ENCODE results near the gene TIAM2.

Gene TIAM2

DNA sequence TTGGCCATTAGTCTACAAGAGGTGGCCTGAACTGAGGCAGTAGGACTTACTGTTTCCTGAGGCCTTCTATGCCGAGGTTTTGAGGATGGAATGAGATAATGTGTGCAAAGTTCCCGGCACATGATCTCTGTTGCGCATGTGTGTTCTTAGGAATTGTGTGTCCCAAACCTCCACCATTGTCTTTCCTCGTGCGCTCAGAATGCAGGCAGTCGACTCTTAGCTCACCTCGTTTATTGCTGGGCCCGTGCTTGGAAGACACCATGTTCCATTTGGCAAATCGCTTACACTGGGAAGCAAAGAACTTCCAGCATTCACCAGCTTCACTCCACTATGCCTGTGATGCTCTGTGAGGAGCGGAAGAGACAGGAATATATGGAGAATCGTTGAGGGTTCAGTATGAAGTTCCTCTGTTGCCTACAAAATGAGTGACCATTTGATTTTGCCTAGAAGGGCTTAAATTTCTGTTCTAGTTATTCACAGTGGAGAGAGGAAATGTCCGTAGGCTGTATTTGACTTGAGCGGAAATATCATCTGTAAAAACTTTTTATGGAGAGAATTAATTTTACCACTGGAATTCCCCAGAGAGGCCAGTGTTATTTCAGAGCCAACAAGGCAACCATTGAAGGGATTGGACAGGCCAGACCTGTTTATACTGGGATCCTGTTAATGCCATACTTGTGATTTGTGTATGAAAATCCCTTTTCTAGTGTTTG, 193.0 kb downstream of the TIAM2 start:
- H2AFZ ChIP-seq (ENCODE audit: low read length), result no peak overlapping the region
- no peaks in the 10 kb centered on the region for H3K27me3 ChIP-seq (ENCODE audit: insufficient read depth, low read length)
- TF ChIP-seq EZH2 (IDR thresholded peaks at IDR 0.05; ENCODE audit: borderline replicate concordance, low read length) (no peak), CTCF (IDR thresholded peaks at IDR 0.05; ENCODE audit: low read length) (no peak)
- no peak overlapping the region for H3K9ac ChIP-seq (ENCODE audit: low read length)
- peaks cover 38% of the 10 kb centered on the region for H3K4me1 ChIP-seq (ENCODE audit: insufficient read depth, low read length, severe bottlenecking)
- no peak overlapping the region for H3K4me3 ChIP-seq (ENCODE audit: low read depth, low read length, poor library complexity, severe bottlenecking)
- H3K9me2 ChIP-seq (ENCODE audit: low read depth, low read length), result no peaks in the 10 kb centered on the region
- no peak overlapping the region for H3K27ac ChIP-seq (ENCODE audit: low read depth, low read length, poor library complexity, severe bottlenecking)
- no peaks in the 10 kb centered on the region for H3K9me3 ChIP-seq (ENCODE audit: low read length)
- no peaks in the 10 kb centered on the region for H3K36me3 ChIP-seq (ENCODE audit: insufficient read depth, low read length)
- H3K4me2 ChIP-seq (ENCODE audit: low read length), result no peak overlapping the region
- H3K79me2 ChIP-seq (ENCODE audit: insufficient read depth, low read length), result no peaks in the 10 kb centered on the region
- no peaks in the 10 kb centered on the region for H4K20me1 ChIP-seq (ENCODE audit: insufficient read depth, low read length)
- H3F3A ChIP-seq (ENCODE audit: insufficient read depth, low read length), result no peaks in the 10 kb centered on the region

DNA sequence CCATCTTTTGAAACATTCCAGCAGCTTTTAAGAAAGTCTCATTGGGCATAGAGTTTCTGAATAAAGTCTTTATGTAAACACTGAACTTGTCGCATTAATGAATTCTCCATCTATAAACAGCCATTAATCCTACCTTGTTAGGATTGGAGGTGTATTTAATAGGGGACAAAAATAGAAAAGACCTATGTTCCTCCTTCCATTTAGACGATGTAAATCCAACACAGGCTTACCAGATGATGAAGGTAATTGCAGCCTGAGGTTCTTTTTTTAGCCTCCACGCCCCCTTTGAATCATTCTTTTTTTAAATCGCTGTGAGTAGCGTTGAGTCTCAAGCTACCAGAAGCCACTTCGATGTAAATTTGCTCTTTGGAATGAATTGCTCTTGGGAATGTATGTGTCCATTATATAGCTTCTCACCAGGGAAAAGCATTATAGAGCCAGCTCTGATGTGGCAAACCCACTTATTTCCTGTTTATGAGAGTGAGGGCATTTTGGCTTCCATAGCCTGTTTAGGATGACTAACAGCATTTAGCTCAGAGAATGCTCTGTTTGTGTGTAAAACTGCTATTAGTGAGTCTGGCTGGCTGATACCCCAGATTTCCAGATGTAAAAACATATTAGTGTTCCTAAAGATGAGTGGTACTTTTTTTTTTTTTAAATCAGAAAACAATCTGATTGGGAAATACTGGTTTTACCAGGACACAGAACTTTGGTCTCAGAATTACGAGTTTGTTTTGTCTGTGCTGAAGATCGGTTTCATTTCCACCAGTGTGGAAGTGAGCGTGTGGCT, 193.8 kb downstream of the TIAM2 start:
- Histone ChIP-seq H3K9me2 (ENCODE audit: low read depth, low read length) (no peaks in the 10 kb centered on the region), H3K27ac (ENCODE audit: low read depth, low read length, poor library complexity, severe bottlenecking) (no peak overlapping the region), H3K4me1 (ENCODE audit: insufficient read depth, low read length, severe bottlenecking) (peaks cover 32% of the 10 kb centered on the region), H3F3A (ENCODE audit: insufficient read depth, low read length) (no peaks in the 10 kb centered on the region), H3K79me2 (ENCODE audit: insufficient read depth, low read length) (no peaks in the 10 kb centered on the region), H3K4me2 (ENCODE audit: low read length) (no peak overlapping the region), H3K9me3 (ENCODE audit: low read length) (no peaks in the 10 kb centered on the region), H4K20me1 (ENCODE audit: insufficient read depth, low read length) (no peaks in the 10 kb centered on the region), H3K4me3 (ENCODE audit: low read depth, low read length, poor library complexity, severe bottlenecking) (no peak overlapping the region), H3K9ac (ENCODE audit: low read length) (no peak overlapping the region), H3K27me3 (ENCODE audit: insufficient read depth, low read length) (no peaks in the 10 kb centered on the region), H3K36me3 (ENCODE audit: insufficient read depth, low read length) (no peaks in the 10 kb centered on the region), H2AFZ (ENCODE audit: low read length) (no peak overlapping the region)
- TF ChIP-seq EZH2 (IDR thresholded peaks at IDR 0.05; ENCODE audit: borderline replicate concordance, low read length) (no peak), CTCF (IDR thresholded peaks at IDR 0.05; ENCODE audit: low read length) (no peak)

DNA sequence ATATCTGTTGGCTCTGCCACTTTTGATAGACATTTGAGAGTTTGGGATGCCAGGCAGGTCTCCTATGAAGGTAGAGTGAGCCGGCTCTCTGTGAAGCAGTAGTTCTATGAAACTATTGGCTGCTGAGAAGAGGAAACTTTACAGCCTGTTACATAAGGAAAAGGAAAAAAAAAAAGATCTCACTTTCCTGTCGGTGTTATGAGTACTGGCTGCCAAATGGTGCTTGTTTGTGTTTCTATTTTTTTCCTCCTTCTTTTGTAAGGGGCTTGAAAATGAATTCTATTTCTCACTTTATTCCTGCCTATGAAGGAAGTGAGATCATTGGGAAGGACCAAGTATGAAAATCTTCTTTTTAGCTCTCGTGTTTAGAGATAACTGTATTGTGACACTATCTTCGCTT, 195.6 kb downstream of the TIAM2 start:
- H3K4me1 ChIP-seq (ENCODE audit: insufficient read depth, low read length, severe bottlenecking), result peaks cover 20% of the 10 kb centered on the region
- no peak overlapping the region for H3K27ac ChIP-seq (ENCODE audit: low read depth, low read length, poor library complexity, severe bottlenecking)
- no peaks in the 10 kb centered on the region for H3K27me3 ChIP-seq (ENCODE audit: insufficient read depth, low read length)
- H3K9me2 ChIP-seq (ENCODE audit: low read depth, low read length), result no peaks in the 10 kb centered on the region
- H4K20me1 ChIP-seq (ENCODE audit: insufficient read depth, low read length), result no peaks in the 10 kb centered on the region
- H3K36me3 ChIP-seq (ENCODE audit: insufficient read depth, low read length), result no peaks in the 10 kb centered on the region
- H3K9me3 ChIP-seq (ENCODE audit: low read length), result no peaks in the 10 kb centered on the region
- TF ChIP-seq EZH2 (IDR thresholded peaks at IDR 0.05; ENCODE audit: borderline replicate concordance, low read length) (no peak), CTCF (IDR thresholded peaks at IDR 0.05; ENCODE audit: low read length) (no peak)
- H3K9ac ChIP-seq (ENCODE audit: low read length), result no peak overlapping the region
- no peaks in the 10 kb centered on the region for H3K79me2 ChIP-seq (ENCODE audit: insufficient read depth, low read length)
- no peak overlapping the region for H3K4me2 ChIP-seq (ENCODE audit: low read length)
- no peak overlapping the region for H2AFZ ChIP-seq (ENCODE audit: low read length)
- no peaks in the 10 kb centered on the region for H3F3A ChIP-seq (ENCODE audit: insufficient read depth, low read length)
- no peak overlapping the region for H3K4me3 ChIP-seq (ENCODE audit: low read depth, low read length, poor library complexity, severe bottlenecking)

Data from OCI-LY1 (cell line).